Ovary (tissue), 3 donors: Measurements from ENCODE around the gene CNOT3.
"Not testable (repeated sequence)": the region's sequence is repeated elsewhere in the genome, so short reads cannot be mapped to it uniquely, and the experiment has no call there.

Experiments
- EP300 ChIP-seq: sonication (generic); formaldehyde crosslinking; IDR thresholded peaks from one replicate; pipeline ENCODE4 v1.6.1; 2017; ENCODE audit warnings: antibody characterized with exemption
- POLR2A ChIP-seq: fragments of 450-650 bp; IDR thresholded peaks from one replicate; pipeline ENCODE4 v1.6.1; 2017; ENCODE audit warnings: antibody characterized with exemption, mild to moderate bottlenecking, moderate library complexity
- TF ChIP-seq, protein P1 (sequence below), 3 donors: fragments of 450-650 bp in 2 of 3; fragments of 200-600 bp in 1 of 3; IDR thresholded peaks; one replicate each; pipeline versions ENCODE4 v1.5.1 to v1.8.0; 2016 to 2022; ENCODE audit warnings: antibody characterized with exemption in 3 of 3, mild to moderate bottlenecking in 1 of 3
- donor health status: DM: no; HTN: no; CAD: no.

DNA sequence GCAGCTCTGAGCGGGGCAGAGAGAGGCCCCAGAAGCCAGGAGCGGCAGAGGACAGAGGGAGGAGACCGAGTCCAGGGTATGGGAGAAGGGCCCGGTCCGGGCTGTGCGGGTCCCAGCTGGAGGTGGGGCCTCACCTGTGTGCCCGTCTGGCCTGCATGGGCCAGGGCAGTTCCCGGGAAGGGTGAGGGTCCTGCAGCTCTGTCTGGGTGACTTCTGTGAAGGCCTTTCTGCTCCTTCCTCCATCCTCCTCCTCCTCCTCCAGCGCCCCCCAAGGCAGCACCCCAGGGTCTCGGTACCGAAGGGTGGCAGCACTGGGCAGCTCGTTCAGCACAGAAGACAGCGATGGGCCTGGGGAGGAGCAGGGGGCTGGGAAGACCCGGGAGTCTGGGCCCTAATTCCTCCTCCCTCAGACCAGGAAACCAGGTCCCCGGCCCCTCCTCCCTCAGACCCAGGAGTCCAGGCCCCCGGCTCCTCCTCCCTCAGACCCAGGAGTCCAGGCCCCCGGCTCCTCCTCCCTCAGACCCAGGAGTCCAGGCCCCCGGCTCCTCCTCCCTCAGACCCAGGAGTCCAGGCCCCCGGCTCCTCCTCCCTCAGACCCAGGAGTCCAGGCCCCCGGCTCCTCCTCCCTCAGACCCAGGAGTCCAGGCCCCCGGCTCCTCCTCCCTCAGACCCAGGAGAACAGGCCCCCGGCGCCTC is 34.3 kb downstream of the CNOT3 start:
- TF ChIP-seq, protein P1, sequence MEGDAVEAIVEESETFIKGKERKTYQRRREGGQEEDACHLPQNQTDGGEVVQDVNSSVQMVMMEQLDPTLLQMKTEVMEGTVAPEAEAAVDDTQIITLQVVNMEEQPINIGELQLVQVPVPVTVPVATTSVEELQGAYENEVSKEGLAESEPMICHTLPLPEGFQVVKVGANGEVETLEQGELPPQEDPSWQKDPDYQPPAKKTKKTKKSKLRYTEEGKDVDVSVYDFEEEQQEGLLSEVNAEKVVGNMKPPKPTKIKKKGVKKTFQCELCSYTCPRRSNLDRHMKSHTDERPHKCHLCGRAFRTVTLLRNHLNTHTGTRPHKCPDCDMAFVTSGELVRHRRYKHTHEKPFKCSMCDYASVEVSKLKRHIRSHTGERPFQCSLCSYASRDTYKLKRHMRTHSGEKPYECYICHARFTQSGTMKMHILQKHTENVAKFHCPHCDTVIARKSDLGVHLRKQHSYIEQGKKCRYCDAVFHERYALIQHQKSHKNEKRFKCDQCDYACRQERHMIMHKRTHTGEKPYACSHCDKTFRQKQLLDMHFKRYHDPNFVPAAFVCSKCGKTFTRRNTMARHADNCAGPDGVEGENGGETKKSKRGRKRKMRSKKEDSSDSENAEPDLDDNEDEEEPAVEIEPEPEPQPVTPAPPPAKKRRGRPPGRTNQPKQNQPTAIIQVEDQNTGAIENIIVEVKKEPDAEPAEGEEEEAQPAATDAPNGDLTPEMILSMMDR (IDR thresholded peaks at IDR 0.05), result not testable (repeated sequence)
- TF ChIP-seq POLR2A, EP300: not testable (repeated sequence)
